Stimulated activated CD4-positive, alpha-beta T cell treated with anti-CD3 and anti-CD28 coated beads, Interleukin-4, amount 100 ng/mL, for 24 hours (primary cell): ENCODE data around the gene CDK19.
A peak's percentile ranks its signal among the peaks of the same experiment; 100 is the strongest.

Experiments
- DNase-seq: peaks from one replicate; pipeline ENCODE4 v3.0.0-alpha.2; 2020

Gene CDK19

DNA sequence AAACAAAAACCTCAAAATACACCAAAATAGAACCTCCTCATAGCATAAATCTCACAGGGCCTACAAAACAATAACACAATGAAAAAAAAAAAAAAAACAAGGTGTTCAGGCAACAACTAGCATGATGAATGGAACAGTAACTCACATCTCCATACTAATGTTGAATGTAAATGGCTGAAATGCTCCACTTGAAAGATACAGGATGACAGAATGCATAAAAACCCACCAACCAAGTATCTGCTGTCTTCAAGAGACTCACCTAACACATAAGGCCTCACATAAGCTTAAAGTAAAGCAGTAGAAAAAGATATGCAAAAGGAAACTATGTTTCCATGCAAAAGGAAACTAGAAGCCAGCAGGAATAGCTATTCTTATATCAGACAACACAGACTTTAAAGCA lies 121.3 kb downstream of the CDK19 start:
- no peak for DNase-seq

- DNase-seq, result no peak
Observed at GRCh38 chr6:110693296-110693695, 122.0 kb downstream of the CDK19 start.

DNA sequence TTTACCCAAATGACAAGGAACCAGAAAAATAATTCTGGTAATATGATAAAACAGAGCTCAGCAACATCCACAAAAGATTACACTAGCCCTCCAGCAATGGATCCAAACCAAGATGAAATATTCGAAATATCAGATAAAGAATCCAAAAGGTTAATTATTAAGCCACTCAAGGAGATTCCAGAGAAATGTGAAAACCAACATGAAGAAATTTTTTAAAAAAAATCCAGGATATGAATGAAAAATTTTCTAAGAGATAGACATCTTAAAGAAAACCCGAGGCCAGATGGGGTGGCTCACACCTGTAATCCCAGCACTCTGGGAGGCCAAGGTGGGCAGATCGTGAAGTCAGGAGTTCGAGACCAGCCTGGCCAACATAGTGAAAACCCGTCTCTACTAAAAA lies 124.4 kb downstream of the CDK19 start:
- DNase-seq, result no peak

DNA sequence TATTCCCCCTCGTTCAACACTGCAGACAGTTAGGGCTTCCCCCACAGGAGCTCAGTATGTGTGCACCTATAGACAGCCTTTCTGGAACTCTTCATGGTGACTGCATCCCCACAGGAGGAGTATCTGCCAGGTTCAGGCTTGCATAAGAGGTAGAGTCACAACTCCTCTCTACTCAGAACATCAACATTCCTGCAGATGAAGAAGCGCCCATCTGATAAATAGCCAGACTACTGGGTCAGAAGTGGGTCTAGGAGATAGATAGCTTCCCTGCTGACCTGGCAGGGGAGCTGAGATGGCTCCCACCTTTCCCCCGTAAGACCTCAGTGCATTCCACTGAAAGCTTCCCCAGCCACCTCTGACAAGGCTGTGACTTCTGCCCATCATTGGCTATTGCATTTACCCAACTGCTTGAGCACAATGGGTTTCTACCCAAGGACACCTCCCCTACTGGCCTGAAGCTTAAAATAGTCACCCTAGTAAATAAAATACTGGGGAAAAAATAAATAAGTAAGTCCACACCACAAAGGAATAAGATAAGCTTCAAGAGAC lies 125.1 kb downstream of the CDK19 start:
- no peak for DNase-seq

DNA sequence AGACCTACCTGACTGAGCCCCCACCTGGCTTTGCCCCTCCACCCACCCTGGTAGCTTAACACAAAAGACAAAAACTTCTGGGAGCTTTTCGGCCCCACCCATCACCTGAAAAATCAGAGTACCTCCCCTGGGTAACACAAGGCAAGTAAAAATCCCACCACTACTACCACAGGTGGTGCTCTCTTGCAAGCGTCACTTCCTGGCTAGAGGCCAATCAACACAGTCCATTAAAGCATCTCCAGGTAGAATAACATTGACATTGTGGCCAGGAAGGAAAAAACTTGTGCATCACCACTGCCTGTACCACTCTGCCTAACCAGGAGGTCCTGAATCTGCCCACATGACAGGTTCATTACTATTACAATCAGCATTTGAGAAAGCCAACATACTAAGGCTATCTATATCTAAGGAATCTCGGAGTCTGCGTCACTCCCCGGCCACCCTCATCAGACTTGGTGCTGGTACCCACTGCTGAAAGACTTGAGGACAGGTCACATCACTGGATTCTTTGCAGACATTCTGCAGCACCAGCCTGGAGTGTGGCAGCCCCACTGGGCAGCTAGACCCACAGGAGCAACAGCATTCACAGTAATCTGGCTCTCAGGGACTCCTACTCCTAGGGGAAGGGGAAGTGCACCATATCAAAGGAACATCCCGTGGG lies 125.9 kb downstream of the CDK19 start:
- no peak for DNase-seq

GRCh38 chr6:110688661-110689268 lies 126.5 kb downstream of the CDK19 start:
- DNase-seq, result no peak

GRCh38 chr6:110687326-110687725 lies 127.9 kb downstream of the CDK19 start:
- no peak for DNase-seq

GRCh38 chr6:110683241-110683640 lies 132.0 kb downstream of the CDK19 start:
- no peak for DNase-seq

GRCh38 chr6:110682460-110682853 lies 132.8 kb downstream of the CDK19 start:
- DNase-seq, result peak; percentile 76

DNA sequence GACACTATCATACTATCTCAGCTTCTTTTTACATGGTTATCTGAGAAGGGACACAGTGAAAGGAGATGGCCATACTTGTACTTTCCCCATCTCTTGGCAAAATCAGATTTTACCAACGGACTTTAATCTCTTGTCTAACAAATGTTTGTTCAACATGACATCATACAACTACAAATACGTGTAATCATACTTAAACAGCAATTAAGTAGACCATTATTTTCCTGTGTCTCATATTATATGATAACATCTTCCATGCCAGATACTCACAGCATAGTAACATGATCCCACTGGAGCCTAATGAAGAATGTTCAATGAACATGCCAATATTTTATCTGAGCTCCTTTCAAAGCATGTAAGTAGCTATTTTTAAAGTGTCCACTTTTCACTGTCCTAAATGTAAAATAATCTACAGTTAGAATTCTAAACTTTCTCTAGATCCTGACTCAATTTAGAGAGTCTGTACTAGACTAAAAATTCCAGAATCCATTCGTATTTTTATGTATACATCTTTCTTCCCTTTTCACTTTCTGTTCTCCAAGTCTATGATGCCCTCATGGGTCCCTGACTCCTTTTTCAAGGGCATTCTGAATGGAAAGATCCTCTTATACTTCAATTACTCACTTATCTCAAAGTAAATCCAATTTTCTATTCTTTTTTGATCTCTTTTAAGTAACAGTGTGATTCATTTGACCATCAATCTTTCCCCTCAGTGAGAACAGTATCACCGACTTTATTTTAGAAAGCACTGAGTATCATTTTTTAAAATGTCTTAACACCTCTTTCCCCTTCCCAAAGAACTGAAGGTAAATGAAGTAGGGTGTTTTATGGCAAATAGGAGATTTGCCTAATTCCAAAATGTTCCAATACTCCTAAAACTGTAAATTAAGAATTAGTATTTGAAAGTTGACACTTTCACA lies 133.5 kb downstream of the CDK19 start:
- no peak for DNase-seq

DNA sequence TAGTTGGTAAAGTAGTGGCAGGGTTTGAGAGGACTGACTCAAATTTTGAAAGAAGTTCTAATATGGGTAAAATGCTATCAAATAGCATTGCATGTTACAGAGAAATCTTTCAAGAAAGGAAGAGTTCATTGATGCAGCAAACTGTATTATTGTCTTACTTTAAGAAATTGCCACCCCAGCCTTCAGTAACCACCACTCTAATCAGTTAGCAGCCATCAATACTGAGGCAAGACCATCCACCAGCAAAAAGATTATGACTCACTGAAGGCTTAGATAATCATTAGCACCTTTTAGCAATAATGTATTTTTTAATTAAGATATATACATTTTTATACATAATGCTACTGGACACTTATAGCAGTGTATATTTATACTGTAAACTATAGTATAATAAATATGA lies 138.9 kb downstream of the CDK19 start:
- no peak for DNase-seq

DNA sequence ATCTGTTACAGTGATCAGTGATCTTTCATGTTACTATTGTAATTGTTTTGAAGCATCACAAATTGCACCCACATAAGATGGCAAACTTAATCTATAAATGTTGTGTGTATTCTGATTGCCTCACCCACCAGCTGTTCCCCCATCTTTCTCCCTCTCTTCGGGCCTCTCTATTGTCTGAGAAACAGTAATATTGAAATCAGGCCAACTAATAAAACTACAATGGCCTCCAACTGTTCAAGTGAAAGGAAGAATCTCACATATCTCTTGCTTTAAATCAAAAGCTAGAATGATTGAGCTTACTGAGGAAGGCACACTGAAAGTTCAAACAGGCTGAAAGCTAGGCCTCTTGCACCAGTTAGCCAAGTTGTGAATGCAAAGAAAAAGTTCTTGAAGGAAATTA lies 141.2 kb downstream of the CDK19 start:
- DNase-seq, result no peak

- no peak for DNase-seq
Observed at GRCh38 chr6:110672122-110672521, 143.1 kb downstream of the CDK19 start.

- DNase-seq, result no peak
Observed at GRCh38 chr6:110671447-110671846, 143.8 kb downstream of the CDK19 start.

DNA sequence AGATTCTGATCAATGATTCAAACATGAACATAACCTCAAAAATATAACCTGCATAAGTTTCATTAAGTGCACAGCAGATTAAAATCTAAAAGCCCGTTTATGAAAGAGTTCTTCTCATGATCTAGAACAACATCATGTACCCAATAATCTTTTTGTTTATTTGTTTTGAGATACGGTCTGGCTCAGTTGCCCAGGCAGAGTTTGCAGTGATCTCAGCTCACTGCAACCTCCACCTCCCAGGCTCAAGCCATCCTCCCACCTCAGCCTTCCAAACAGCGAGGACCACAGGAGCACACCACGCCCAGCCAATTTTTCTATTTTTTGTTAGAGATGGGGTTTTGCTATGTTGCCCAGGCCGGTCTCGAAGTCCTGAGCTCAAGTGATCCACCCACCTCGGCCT lies 149.7 kb downstream of the CDK19 start:
- no peak for DNase-seq

DNA sequence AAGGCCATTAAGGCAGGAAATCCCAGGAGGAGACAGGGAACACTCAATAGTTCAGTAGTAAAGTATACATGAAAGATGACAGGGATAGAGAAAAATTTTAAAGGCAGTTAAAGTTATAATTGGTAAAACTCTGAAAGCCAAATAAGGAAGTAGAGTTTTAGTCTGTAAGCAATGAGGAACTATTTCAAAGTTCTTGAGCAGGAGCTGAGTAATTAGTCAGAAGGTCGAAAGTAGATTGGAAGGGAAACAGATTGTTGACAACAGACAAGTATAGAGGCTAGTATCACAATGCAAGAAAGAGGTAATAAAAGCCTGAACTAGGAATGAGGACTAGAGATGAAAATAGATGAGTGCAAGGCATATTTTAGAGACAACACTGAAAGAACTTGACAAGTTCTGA lies 150.3 kb downstream of the CDK19 start:
- no peak for DNase-seq

DNA sequence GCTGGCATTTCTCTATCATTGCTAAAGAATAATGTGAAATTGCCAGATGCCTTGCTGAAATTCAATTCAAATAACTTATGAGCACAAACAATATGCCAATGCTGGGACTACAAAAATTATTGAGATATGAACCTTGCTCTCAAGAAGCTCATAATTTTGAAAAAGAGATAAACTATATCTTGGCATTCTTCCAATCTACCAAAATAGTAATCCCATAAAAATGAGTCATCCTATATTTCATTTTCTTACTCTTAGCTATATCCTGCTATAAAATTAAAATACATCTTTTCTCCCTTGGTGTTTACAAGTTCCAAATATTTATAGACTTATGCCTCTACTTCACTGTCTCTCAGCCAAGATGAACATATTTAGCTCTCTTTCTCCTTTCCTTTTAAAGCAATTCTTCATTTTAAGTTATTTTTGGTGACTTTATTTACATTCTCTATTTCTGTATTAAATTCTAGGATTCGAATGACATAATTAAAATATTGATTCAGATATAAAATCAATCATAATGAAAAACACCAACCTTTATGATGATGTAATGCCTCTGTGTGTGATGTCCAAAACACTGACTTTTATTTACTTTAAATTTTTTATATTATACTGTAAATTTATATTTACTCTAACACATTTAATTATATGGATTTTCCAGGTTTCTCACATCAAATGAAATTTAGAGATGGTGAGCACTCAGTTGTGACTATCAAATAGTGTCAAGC lies 152.6 kb downstream of the CDK19 start:
- DNase-seq, result no peak

GRCh38 chr6:110661414-110661813 lies 153.9 kb downstream of the CDK19 start:
- no peak for DNase-seq

GRCh38 chr6:110660066-110660655 lies 155.1 kb downstream of the CDK19 start:
- DNase-seq, result no peak

DNA sequence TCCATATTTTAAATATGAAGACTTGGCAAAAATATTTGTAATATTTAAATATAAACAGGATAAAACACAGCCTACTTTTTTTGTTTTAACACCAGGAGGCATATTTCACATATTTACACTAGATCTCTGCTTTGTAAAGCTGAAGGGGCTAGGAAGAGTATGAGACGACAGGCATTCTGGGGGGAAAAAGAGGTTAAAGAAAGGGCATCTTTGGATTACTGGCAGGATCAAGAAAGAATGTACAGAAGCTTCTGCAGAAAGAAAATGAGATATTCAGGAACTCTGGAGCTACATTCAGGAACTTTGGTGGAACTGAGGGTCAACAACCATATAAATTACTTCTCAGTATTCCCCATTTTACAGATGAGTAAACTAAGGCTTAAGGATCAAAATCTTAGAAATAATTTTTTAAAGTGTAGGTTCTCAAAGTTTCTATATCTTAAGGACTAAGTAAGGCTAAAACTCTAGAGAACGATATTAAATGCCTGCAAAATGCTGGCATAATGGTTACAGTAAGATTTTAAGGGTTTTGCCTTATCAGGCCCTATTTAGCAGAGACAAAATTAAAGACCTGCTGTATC lies 156.5 kb downstream of the CDK19 start:
- no peak for DNase-seq

DNA sequence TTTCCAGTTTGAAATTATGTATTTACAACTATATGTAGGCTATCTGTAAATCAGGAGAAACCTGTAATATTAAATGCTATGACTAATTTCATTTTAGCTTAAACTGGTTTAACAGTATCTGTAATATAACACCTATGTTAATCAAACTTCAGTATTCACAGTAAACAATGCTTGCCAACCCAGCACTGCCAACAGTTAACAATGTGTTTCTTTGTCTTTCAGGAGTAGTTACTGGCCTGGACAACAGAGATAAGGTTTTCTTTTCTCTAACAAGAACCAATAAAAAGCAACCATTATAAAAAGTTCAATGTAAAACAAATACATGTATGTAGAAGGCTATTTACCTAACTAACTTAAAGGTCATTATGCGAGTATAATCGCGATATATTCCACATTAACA lies 158.8 kb downstream of the CDK19 start:
- DNase-seq, result no peak

DNA sequence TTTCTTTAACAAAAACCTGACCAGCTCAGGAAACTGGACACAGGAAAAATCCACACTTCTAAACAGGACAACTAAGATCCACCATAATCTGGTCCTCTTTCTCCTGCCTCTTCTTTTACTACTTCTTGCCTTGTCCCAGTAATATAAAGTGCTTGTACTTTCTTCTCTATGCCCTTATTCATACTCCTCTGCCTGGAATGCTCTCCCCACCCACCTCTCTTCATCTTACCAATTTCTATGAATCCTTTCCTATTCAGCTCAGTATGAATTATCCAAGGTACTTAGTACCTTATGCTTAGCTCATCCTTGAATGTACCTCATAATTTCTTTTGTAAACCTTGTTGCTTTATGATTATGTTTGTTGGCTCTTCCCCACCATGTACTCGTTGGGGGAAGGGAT lies 159.4 kb downstream of the CDK19 start:
- no peak for DNase-seq
